NCI-H2196 (cell line): ENCODE measurements around the gene ODF2.
A peak's percentile ranks its signal among the peaks of the same experiment; 100 is the strongest.
"Not testable (repeated sequence)": the region's sequence is repeated elsewhere in the genome, so short reads cannot be mapped to it uniquely, and the experiment has no call there.

Experiments used
- DNase-seq: peaks from one replicate; lab custom pipeline; 2025; ENCODE audit not compliant: unreplicated experiment; lab: John Stamatoyannopoulos, UW

ODF2 gene

GRCh38 chr9:128423356-128423755 lies 32.5 kb upstream of the ODF2 start:
- DNase-seq = not testable (repeated sequence)

- no peak for DNase-seq
Measured at GRCh38 chr9:128424268-128424780, 31.5 kb upstream of the ODF2 start.

GRCh38 chr9:128428644-128429512 lies 26.9 kb upstream of the ODF2 start:
- no peak for DNase-seq

GRCh38 chr9:128429513-128430086 lies 26.2 kb upstream of the ODF2 start:
- DNase-seq = no peak

- no peak for DNase-seq
Measured at GRCh38 chr9:128431207-128431606, 24.6 kb upstream of the ODF2 start.

- DNase-seq = no peak
Measured at GRCh38 chr9:128434340-128434739, 21.5 kb upstream of the ODF2 start.

GRCh38 chr9:128435611-128436010 lies 20.2 kb upstream of the ODF2 start:
- no peak for DNase-seq

GRCh38 chr9:128438343-128439109 lies 17.3 kb upstream of the ODF2 start:
- DNase-seq = peak; percentile 92

GRCh38 chr9:128439273-128439672 lies 16.5 kb upstream of the ODF2 start:
- no peak for DNase-seq

- no peak for DNase-seq
Measured at GRCh38 chr9:128442150-128442549, 13.7 kb upstream of the ODF2 start.

GRCh38 chr9:128446505-128446904 lies 9.3 kb upstream of the ODF2 start:
- not testable (repeated sequence) for DNase-seq

GRCh38 chr9:128448746-128449145 lies 7.1 kb upstream of the ODF2 start:
- DNase-seq = no peak

GRCh38 chr9:128454991-128455390 lies 815 bp upstream of the ODF2 start:
- no peak for DNase-seq

- peak; percentile 77 for DNase-seq
Measured at GRCh38 chr9:128456613-128457061, 831 bp downstream of the ODF2 start.

GRCh38 chr9:128457207-128457606 lies 1.4 kb downstream of the ODF2 start:
- DNase-seq = no peak

GRCh38 chr9:128459011-128459410 lies 3.2 kb downstream of the ODF2 start:
- DNase-seq = no peak

- DNase-seq = no peak
Measured at GRCh38 chr9:128469070-128469469, 13.3 kb downstream of the ODF2 start.

- DNase-seq = peak; percentile 26
Measured at GRCh38 chr9:128470560-128470959, 14.8 kb downstream of the ODF2 start.

GRCh38 chr9:128473104-128473503 lies 17.3 kb downstream of the ODF2 start:
- DNase-seq = no peak

GRCh38 chr9:128475867-128476266 lies 20.1 kb downstream of the ODF2 start:
- no peak for DNase-seq

- no peak for DNase-seq
Measured at GRCh38 chr9:128479262-128479661, 23.5 kb downstream of the ODF2 start.
